ENCODE measurements around the gene MAP4K2. TPM values are rescaled to one million over a fixed set of nuclear protein-coding genes. Genes with fewer than 3 reads are reported as not detected.

MAP4K2 gene
- total RNA-seq, 4 donors from 2014 or later, result 3.3 to 34.7 (median 20.3) TPM

DNA sequence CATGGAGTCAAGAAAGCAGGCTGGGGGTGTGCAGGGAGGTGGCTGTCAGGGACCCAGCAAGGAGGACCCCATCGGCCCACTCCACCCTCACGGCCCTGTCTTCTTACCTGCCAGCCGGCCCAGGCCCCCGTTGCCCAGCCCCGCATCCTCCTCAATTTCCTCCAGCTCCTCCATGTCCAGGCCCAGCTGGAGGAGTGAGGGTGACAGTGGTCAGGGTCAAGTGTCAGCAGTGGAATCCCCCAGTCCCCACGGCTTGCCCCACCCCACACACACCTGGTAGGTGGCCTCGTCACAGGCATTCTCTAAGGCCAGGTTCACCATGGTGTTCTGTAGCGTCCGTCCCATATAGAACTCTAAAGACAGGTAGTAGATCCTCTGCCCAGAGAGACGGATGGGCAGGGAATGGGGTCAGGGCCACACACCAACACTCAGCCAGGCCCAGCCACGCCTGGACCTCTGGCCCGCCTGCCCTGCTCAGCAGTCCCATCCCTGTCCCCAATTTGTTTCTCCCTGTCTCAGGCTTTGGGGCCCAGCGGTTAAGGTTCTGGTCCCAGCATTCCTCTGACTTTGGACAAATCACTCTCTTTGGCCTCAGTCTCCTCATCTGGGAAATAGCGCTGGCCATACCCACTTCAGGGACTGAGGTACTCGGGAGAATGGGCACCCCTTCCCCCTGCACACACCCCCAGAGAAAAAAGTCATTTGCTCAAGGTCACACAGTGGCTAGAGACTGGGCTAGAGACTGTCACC lies 44.5 kb downstream of the MAP4K2 start:
- Histone ChIP-seq H3K4me1 (peaks cover 0 to 31% (median 24%) of the 10 kb centered on the region in 4 donors), H3K27ac (no peak overlapping the region), H3K36me3 (peaks cover 0 to 10% (median 0%) of the 10 kb centered on the region in 3 donors), H3K9me3 (no peaks in the 10 kb centered on the region), H3K27me3 (no peaks in the 10 kb centered on the region), H3K4me3 (no peak overlapping the region)
- no peak for DNase-seq
- TF ChIP-seq, protein P1, sequence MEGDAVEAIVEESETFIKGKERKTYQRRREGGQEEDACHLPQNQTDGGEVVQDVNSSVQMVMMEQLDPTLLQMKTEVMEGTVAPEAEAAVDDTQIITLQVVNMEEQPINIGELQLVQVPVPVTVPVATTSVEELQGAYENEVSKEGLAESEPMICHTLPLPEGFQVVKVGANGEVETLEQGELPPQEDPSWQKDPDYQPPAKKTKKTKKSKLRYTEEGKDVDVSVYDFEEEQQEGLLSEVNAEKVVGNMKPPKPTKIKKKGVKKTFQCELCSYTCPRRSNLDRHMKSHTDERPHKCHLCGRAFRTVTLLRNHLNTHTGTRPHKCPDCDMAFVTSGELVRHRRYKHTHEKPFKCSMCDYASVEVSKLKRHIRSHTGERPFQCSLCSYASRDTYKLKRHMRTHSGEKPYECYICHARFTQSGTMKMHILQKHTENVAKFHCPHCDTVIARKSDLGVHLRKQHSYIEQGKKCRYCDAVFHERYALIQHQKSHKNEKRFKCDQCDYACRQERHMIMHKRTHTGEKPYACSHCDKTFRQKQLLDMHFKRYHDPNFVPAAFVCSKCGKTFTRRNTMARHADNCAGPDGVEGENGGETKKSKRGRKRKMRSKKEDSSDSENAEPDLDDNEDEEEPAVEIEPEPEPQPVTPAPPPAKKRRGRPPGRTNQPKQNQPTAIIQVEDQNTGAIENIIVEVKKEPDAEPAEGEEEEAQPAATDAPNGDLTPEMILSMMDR (IDR thresholded peaks at IDR 0.05), result no peak
- TF ChIP-seq POLR2A (IDR thresholded peaks at IDR 0.05), result no peak

DNA sequence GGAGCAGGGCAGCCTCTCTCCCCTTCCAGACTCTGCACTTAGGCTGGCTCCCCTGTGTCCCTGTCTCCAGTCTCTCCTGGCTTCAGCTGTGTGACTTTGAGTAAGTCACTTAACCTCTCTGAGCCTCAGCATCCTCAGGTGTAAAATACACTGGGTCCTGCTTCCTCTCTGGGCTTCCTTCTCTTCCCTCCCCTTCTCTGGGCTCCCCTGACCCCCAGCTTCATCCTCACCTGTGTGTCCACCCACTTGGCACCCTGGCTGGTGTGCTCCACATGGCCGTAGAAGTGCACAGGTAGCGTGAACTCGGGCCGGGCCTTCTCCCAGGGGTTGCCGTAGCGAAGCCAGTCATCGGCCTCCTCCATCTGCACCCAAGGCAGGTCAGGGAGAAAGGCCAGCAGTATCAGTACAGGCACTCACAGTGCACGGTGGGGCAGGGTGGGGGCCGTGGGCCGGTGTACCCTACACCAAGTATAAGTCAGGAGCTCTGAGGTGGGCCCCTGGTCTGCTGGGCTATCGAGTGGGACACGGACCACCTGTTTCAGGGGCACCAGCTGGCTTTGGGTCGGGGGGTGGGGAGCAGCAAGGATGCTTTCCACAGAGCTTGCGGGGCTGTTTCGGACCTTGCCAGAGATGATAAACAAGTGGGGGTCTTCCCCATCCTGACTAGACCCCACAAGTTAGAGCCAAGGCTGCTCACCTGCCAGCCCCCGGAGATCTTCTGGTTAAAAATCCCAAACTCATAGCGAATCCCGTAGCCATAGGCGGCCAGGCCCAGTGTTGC lies 45.3 kb downstream of the MAP4K2 start:
- Histone ChIP-seq H3K4me3 (no peak overlapping the region), H3K4me1 (peaks cover 0 to 24% (median 16%) of the 10 kb centered on the region in 4 donors), H3K36me3 (peaks cover 0 to 3% (median 0%) of the 10 kb centered on the region in 3 donors), H3K27me3 (no peaks in the 10 kb centered on the region), H3K27ac (no peak overlapping the region), H3K9me3 (no peaks in the 10 kb centered on the region)
- TF ChIP-seq, protein P1 (IDR thresholded peaks at IDR 0.05), result no peak
- no peak for TF ChIP-seq POLR2A (IDR thresholded peaks at IDR 0.05)
- DNase-seq, result peak in 1 of 3 donors; percentile 34

DNA sequence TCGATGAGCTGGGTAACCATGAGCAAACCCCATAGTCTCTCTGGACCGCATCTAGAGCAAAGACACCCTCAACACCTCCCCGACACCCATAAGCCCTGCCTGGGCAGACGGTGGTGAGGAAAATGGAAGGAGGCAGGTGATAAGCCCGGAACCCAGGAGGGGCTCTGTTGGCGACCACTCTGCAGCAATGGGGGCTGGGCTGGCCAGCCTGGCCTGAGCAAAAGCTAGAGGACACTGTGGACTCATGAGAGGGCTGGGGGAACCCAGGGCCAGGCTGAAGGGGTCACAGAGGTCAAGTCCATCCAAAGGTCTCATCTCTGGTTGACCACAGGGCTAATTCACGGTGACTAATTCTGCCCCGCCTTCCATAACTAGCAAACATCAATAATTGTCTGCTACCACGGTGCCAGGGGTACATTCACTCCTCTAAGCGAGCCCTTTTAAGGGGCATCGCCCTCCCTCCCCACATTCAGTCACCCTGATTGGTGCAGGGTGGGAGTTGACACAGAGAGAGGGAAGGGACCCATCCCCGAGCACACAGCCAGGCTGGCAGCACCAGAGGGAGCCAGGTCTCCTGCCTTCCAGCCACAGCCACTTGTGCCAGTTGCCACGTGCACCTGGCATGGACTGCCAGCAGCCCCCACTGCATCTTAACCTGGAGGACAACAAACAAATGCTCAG lies 47.2 kb downstream of the MAP4K2 start:
- no peak for TF ChIP-seq POLR2A (IDR thresholded peaks at IDR 0.05)
- TF ChIP-seq, protein P1 (IDR thresholded peaks at IDR 0.05), result no peak
- DNase-seq, result peak in 1 of 3 donors; percentile 31
- Histone ChIP-seq H3K9me3 (no peaks in the 10 kb centered on the region), H3K27ac (no peak overlapping the region), H3K4me1 (peaks cover 0 to 6% (median 5%) of the 10 kb centered on the region in 4 donors), H3K4me3 (no peak overlapping the region), H3K27me3 (no peaks in the 10 kb centered on the region), H3K36me3 (no peaks in the 10 kb centered on the region)

DNA sequence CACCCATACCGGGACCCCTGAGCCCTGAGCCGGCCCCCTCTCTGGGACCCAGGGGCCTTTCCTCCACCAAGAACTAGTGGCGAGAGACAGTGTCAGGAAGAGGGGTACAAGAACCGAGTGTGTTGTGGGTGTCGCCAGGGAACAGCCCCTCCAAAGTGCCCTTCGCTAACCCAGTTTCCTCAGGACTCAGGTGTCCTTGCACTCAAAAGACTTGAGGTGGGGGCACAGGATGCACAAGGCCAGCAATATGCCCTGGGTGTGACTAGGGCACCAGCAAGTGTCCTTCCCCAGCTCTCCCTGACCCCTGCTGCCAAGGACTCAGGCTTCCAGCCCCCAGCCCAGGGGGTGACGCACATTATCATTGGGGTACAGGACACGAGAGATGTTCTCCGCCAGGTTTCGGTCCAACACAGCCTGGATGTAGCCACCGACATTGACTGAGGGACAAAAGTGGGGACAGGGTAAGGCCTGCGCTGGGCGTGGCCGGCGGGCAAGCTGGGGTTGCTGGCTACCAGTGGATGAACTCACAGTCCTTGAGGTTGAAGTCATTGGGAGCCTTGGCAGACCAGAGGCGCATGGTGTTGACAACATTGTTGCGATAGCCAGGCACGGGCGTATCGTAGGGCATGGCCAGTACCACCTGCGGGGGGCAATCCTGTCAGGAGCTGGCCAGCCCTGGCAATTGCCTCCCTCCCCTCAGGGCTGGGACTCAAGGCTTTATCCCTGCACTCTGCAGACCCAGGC lies 47.9 kb downstream of the MAP4K2 start:
- H3K27me3 ChIP-seq, result no peaks in the 10 kb centered on the region
- no peaks in the 10 kb centered on the region for H3K36me3 ChIP-seq
- no peak overlapping the region for H3K27ac ChIP-seq
- DNase-seq, result peak in 1 of 3 donors; percentile 36
- H3K9me3 ChIP-seq, result no peaks in the 10 kb centered on the region
- TF ChIP-seq POLR2A (IDR thresholded peaks at IDR 0.05), result no peak
- TF ChIP-seq, protein P1 (IDR thresholded peaks at IDR 0.05), result no peak
- H3K4me3 ChIP-seq, result no peak overlapping the region
- peaks cover 0 to 6% (median 1%) of the 10 kb centered on the region in 4 donors for H3K4me1 ChIP-seq
